Fibroblast of pulmonary artery (primary cell): ENCODE data around the gene HTT.

Source experiments
- DNase-seq: peaks from one replicate; pipeline ENCODE4 v3.0.0-alpha.2; 2010; ENCODE audit warnings: low read depth
- H3K4me3 ChIP-seq: replicated peaks from 2 replicates; pipeline ENCODE4 v1.5.1; 2011; ENCODE audit warnings: low read depth, mild to moderate bottlenecking, control low read depth, low read length, moderate library complexity
- TF ChIP-seq, protein P1 (sequence below): IDR thresholded peaks from 2 replicates; pipeline ENCODE4 v1.5.1; 2011; ENCODE audit warnings: mild to moderate bottlenecking, control low read depth, low read length, inconsistent platforms; ENCODE audit errors: missing control alignments

Gene HTT

DNA sequence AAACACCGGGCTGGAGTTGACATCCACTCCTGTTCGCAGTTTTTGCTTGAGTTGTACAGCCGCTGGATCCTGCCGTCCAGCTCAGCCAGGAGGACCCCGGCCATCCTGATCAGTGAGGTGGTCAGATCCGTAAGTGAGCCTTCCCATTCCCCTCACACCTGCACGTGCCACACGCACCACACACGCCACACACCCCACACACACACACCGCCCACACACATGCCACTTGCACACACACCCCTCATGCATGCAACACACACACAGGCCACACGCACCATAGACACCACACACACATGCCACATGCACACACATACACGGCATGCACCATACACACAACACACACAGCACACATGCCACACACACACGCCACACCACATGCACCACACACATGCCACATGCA, 154.4 kb downstream of the HTT start:
- no peak for DNase-seq
- TF ChIP-seq, protein P1, sequence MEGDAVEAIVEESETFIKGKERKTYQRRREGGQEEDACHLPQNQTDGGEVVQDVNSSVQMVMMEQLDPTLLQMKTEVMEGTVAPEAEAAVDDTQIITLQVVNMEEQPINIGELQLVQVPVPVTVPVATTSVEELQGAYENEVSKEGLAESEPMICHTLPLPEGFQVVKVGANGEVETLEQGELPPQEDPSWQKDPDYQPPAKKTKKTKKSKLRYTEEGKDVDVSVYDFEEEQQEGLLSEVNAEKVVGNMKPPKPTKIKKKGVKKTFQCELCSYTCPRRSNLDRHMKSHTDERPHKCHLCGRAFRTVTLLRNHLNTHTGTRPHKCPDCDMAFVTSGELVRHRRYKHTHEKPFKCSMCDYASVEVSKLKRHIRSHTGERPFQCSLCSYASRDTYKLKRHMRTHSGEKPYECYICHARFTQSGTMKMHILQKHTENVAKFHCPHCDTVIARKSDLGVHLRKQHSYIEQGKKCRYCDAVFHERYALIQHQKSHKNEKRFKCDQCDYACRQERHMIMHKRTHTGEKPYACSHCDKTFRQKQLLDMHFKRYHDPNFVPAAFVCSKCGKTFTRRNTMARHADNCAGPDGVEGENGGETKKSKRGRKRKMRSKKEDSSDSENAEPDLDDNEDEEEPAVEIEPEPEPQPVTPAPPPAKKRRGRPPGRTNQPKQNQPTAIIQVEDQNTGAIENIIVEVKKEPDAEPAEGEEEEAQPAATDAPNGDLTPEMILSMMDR = no peak
- no peak overlapping the region for H3K4me3 ChIP-seq

DNA sequence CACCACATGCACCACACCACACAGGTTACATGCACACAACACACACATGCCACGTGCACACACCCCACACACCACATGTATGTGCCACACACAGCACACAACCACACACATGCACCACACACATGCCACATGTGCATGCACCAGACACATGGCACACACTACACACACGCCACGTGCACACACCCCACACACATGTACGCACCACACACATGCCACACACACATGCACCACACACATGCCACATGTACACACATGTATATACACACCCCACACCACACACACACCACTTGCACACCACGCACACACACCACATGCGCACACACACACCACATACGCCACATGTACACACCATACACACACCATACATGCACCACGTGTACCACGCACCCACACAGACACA, 154.8 kb downstream of the HTT start:
- H3K4me3 ChIP-seq = no peak overlapping the region
- DNase-seq = no peak
- TF ChIP-seq, protein P1 = no peak

DNA sequence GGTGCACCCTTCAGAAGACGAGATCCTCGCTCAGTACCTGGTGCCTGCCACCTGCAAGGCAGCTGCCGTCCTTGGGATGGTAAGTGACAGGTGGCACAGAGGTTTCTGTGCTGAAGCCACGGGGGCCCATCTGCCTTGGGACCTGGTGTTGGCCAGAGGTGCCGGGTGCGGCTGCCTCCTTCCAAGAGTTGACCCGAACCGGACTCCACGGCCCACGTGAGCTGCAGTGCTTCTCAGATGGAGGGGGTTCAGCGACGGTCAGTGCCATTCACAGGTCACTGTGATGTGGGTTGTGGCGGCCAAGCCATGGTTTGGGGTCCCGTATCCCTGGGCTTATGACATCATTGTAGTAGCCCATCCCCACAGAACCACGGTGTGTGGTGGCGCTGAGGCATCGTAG, 155.5 kb downstream of the HTT start:
- TF ChIP-seq, protein P1 = no peak
- no peak overlapping the region for H3K4me3 ChIP-seq
- DNase-seq = no peak

DNA sequence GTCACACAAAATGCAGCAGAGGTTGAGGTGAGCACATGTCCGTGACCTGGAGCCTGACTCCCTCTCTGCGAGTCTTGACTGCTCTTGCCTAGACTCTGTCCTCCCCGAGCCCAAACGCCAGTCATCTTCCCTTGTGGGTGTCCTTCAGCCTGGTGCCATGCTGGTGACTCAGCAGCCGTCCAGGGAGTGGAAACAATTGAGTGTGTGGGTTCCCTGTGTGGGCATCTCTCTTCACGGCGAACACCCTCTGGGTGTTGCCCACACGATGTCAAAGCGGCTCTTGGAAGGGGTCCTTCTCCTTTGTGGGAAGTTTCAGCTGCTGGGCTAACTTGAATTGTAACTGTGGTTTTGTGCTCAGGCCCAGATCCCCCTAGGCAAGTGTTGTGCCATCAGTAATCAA, 157.0 kb downstream of the HTT start:
- DNase-seq = no peak

DNA sequence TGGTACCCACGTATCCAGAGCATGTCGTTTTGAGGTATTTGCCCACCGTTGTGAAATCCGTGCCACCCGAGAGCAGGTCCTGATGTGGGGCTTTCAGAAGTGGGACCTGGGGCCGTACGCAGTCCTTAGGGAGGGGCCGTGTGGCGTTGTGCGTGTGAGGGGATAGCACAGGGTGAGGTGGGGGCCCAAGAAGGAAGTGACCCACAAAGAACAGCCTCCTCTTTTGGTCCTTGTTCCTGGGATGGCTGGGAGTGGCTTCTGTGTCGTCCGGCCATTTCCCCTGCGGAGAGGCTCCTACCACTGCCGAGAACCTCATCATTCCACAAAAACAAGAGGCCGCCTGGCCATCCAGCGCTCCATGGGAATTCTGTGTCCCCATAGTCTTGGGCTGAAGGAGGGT, 157.5 kb downstream of the HTT start:
- TF ChIP-seq, protein P1 = no peak
- H3K4me3 ChIP-seq = no peak overlapping the region
- no peak for DNase-seq

More for the DNA sequence above, 157.0 kb downstream of the HTT start:
- H3K4me3 ChIP-seq = no peak overlapping the region
- TF ChIP-seq, protein P1 = no peak

DNA sequence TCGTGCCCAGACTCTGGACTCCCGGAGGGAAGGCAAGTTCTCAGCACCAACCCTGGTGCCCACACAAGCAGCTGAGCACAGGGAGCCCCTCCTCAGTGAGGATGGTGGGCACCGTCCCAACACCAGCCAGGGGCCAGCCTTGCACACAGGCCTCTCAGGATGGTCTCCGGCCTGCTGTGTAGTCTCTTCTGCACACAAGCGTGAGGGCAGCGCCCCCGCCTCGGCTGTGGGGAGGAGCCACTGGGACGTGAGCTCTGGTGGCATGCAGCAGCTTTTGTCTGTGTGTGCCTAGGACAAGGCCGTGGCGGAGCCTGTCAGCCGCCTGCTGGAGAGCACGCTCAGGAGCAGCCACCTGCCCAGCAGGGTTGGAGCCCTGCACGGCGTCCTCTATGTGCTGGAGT, 158.4 kb downstream of the HTT start:
- no peak for DNase-seq
- H3K4me3 ChIP-seq = no peak overlapping the region
- TF ChIP-seq, protein P1 = no peak

DNA sequence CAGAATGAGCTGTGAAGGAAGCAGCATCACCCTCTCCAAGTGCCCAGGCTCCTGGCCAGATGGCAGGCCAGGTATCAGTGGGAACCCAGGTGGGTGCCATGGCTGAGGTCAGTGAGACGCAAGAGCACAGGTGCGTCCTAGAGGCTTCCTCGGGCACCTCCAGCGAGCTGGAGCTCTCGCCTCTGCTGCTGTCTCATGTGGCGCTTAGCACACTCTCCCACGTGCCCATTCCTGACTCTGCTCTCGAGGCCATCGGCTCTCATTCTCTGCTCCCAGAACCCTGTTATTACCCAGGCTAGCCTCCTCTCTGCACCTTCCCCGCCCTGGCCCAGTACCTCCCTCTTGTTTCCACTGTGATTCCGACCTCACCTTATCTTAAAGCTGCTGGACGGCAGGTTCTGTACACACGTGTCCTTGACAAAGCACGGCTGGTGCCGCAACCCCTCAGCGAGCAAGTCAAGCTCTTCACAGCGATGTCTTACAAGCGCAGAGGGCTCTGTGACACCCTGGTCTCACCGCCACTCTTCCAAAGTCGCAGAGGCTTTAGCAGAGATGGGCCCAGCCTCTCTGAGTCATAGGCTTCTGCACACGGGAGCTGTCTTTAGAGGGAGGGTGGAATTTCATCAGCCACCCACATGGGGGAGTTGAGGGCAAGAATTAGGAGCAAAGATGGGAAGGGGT, 159.1 kb downstream of the HTT start:
- H3K4me3 ChIP-seq = no peak overlapping the region
- peak; percentile 15 for DNase-seq

More for the DNA sequence above, 159.1 kb downstream of the HTT start:
- TF ChIP-seq, protein P1 = no peak
